Rectal smooth muscle tissue (tissue), 1 donor: ENCODE data around the gene ALDH1L1.
"Not testable (repeated sequence)": the region's sequence is repeated elsewhere in the genome, so short reads cannot be mapped to it uniquely, and the experiment has no call there.

ENCODE experiments used
- H3K27ac ChIP-seq: one replicate; pipeline ENCODE4 v1.7.0; 2013; ENCODE audit warnings: low read depth, low read length, inconsistent platforms
- H3K27me3 ChIP-seq: one replicate; pipeline ENCODE4 v1.7.0; 2013; ENCODE audit warnings: low read length; ENCODE audit not compliant: control insufficient read depth, insufficient read depth
- H3K36me3 ChIP-seq: one replicate; pipeline ENCODE4 v1.7.0; 2013; ENCODE audit warnings: low read length; ENCODE audit not compliant: control insufficient read depth, insufficient read depth
- H3K4me1 ChIP-seq: one replicate; pipeline ENCODE4 v1.7.0; 2013; ENCODE audit warnings: low read length; ENCODE audit not compliant: control insufficient read depth, insufficient read depth
- H3K4me3 ChIP-seq: one replicate; pipeline ENCODE4 v1.7.0; 2013; ENCODE audit warnings: low read length
- H3K9ac ChIP-seq: one replicate; pipeline ENCODE4 v1.7.0; 2013; ENCODE audit warnings: low read length

ALDH1L1 gene

DNA sequence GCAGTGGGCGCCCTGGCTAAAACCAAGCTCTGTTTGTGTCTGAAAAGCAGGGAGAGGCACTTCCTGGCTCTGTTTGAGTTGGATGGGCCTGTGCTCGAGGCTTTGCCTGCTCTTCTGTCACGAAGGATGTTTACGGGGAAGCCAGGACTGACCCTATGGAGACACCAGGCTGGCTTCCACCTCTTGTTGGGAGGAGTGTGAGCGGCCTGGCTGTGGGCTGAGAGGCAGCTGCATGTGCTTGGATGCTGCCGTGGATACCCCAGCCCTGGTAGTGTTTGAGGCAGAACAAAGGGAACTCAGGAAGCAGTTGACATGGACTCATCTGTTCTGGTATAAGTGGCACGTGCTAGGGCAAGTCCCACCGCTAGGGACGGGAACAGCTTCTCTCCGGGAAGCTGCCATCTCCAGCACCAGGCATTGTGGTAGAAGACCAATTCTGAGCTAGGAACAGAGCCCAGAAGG, 78.8 kb downstream of the ALDH1L1 start:
- H3K4me1 ChIP-seq = peaks cover 11% of the 10 kb centered on the region
- H3K36me3 ChIP-seq = no peaks in the 10 kb centered on the region
- H3K27me3 ChIP-seq = no peaks in the 10 kb centered on the region
- H3K27ac ChIP-seq = no peak overlapping the region
- no peak overlapping the region for H3K9ac ChIP-seq
- no peak overlapping the region for H3K4me3 ChIP-seq

- Histone ChIP-seq H3K36me3 (no peaks in the 10 kb centered on the region), H3K4me1 (peaks cover 11% of the 10 kb centered on the region), H3K27ac (no peak overlapping the region), H3K27me3 (no peaks in the 10 kb centered on the region), H3K4me3 (no peak overlapping the region), H3K9ac (no peak overlapping the region)
Measured at GRCh38 chr3:126100634-126101301, 79.6 kb downstream of the ALDH1L1 start.

- no peak overlapping the region for H3K4me3 ChIP-seq
- peaks cover 11% of the 10 kb centered on the region for H3K4me1 ChIP-seq
- no peaks in the 10 kb centered on the region for H3K27me3 ChIP-seq
- no peaks in the 10 kb centered on the region for H3K36me3 ChIP-seq
- no peak overlapping the region for H3K27ac ChIP-seq
- H3K9ac ChIP-seq = no peak overlapping the region
Measured at GRCh38 chr3:126100269-126100633, 80.1 kb downstream of the ALDH1L1 start.

- Histone ChIP-seq H3K27ac (no peak overlapping the region), H3K9ac (no peak overlapping the region)
Measured at GRCh38 chr3:126098391-126098858, 82.0 kb downstream of the ALDH1L1 start.

GRCh38 chr3:126097801-126098200, 82.6 kb downstream of the ALDH1L1 start:
- Histone ChIP-seq H3K36me3 (no peaks in the 10 kb centered on the region), H3K27me3 (no peaks in the 10 kb centered on the region), H3K4me3 (no peak overlapping the region), H3K27ac (no peak overlapping the region), H3K4me1 (peaks cover 8% of the 10 kb centered on the region), H3K9ac (no peak overlapping the region)

More at GRCh38 chr3:126098391-126098858, 82.0 kb downstream of the ALDH1L1 start:
- no peak overlapping the region for H3K4me3 ChIP-seq
- H3K36me3 ChIP-seq = no peaks in the 10 kb centered on the region
- H3K27me3 ChIP-seq = no peaks in the 10 kb centered on the region
- peaks cover 11% of the 10 kb centered on the region for H3K4me1 ChIP-seq

DNA sequence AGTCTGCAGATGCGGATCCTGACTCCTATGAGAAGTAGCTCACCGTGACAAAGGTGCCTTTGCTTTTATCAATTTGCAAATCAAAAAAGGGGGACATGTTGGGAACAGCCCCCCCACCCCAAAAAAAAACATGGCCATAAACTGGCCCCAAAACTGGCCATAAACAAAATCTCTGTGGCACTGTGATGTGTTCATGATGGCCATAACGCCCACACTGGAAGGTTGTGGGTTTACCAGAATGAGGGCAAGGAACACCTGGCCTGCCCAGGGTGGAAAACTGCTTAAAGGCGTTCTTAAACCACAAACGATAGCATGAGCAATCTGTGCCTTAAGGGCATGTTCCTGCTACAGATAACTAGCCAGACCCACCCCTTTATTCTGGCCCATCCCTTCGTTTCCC, 84.1 kb downstream of the ALDH1L1 start:
- H3K4me1 ChIP-seq, H3K36me3 ChIP-seq, H3K4me3 ChIP-seq, H3K27me3 ChIP-seq, H3K27ac ChIP-seq, H3K9ac ChIP-seq: not testable (repeated sequence)

DNA sequence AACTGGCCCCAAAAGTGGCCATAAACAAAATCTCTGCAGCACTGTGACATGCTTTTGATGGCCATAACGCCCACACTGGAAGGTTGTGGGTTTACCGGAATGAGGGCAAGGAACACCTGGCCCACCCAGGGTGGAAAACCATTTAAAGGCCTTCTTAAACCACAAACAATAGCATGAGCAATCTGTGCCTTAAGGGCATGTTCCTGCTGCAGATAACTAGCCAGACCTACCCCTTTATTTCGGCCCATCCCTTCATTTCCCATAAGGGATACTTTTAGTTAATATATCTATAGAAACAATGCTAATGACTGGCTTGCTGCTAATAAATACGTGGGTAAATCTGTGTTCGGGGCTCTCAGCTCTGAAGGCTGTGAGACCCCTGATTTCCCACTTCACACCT, 88.3 kb downstream of the ALDH1L1 start:
- H3K27ac ChIP-seq, H3K9ac ChIP-seq, H3K27me3 ChIP-seq, H3K4me1 ChIP-seq, H3K4me3 ChIP-seq, H3K36me3 ChIP-seq: not testable (repeated sequence)

- no peak overlapping the region for H3K27ac ChIP-seq
- peaks cover 7% of the 10 kb centered on the region for H3K4me1 ChIP-seq
- no peak overlapping the region for H3K9ac ChIP-seq
- H3K4me3 ChIP-seq = no peak overlapping the region
- H3K36me3 ChIP-seq = no peaks in the 10 kb centered on the region
- H3K27me3 ChIP-seq = no peaks in the 10 kb centered on the region
Measured at GRCh38 chr3:126087552-126088175, 92.7 kb downstream of the ALDH1L1 start.

DNA sequence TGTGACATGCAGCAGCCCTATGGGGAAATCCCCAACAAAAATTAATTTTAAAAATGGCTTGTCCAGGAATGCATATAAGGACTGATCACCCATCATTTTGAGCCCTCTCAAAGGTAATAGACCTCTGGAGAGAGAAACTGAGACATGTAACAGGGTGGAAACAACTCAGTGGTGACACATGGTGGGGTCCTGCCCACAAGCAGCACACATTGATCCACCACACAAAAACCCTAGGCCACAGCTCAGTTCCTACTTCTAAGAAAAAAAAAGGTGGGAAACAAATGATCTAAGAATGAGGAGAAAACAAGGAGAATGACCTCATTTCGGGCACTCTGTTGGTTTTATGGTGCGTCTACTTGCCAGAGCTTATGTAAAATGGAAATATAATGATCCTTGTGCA, 94.5 kb downstream of the ALDH1L1 start:
- Histone ChIP-seq H3K27ac (no peak overlapping the region), H3K27me3 (no peaks in the 10 kb centered on the region), H3K4me3 (no peak overlapping the region), H3K4me1 (peaks cover 7% of the 10 kb centered on the region), H3K9ac (no peak overlapping the region), H3K36me3 (no peaks in the 10 kb centered on the region)

GRCh38 chr3:126085276-126085675, 95.1 kb downstream of the ALDH1L1 start:
- Histone ChIP-seq H3K36me3 (no peaks in the 10 kb centered on the region), H3K27ac (no peak overlapping the region), H3K4me1 (peaks cover 7% of the 10 kb centered on the region), H3K9ac (no peak overlapping the region), H3K4me3 (no peak overlapping the region), H3K27me3 (no peaks in the 10 kb centered on the region)

DNA sequence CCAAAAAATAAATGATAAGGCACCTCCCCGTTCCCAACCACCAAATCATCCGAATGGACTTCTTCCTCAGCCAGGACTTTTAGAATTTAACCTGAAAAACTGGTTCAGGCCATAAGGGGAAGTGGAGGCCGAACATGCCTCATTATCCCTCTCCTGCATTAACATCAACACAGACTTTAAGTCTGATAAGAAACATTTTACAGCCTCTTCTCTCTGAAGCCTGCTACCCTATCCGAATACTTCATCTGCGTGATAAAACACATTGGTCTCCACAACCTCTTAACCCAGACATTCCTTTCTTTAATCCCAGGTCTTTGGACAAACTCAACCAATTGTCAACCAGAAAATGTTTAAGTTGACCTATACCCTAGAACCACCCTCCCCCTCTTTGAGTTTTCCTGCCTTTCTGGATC, 95.6 kb downstream of the ALDH1L1 start:
- H3K27ac ChIP-seq = no peak overlapping the region
- peak overlapping the region; percentile 84 for H3K4me3 ChIP-seq
- H3K4me1 ChIP-seq = peaks cover 7% of the 10 kb centered on the region
- no peaks in the 10 kb centered on the region for H3K27me3 ChIP-seq
- H3K36me3 ChIP-seq = no peaks in the 10 kb centered on the region
- H3K9ac ChIP-seq = no peak overlapping the region

DNA sequence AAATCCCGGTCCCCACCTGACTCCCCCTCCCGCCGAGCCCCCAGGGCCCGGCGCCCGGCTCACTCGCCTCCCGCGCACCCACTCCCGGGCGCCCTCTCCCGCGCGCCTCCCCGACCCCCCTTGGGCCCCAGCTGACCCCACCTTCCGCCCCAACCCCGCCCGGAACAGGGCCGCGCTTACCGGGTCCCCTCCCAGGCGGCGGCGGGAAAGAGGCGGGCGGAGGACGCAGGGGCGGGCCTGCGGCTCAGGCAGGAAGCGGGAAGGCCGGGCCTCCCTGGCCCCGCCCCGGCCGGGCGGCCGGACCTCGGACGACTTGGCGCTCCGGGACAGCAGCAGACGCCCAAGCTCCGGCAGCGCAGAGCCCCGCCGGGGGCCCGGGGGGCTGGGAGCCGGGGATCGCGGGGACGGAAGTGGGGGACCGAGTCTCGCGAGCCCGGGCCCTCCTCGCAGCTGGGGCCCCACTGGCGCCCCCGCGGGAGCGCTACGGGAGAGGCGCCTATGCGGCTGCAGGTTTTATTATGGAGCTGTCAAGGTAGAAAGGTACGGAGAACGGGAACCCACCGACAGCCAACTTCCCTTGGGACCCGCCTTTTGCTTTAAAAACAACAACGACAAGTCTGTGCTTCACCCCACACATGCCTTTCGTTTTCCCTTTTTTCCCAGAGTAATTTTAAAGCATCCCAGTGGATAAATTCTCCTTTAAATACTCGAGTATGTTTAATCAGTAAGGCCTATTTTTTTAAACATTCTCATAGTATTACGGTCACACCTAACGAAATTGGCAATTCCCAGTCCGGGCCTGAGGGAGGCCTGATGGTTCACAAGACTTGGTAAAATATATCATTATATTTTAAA, 96.2 kb downstream of the ALDH1L1 start, which contains the start of gene SLC41A3:
SLC41A3 (minus strand) TSS at position 212 of the 855 bp plus-strand sequence. CDS start 15,905 bp downstream, outside the sequence.
- H3K4me3 ChIP-seq = peak within 1 kb of the TSS; percentile 84
- H3K27ac ChIP-seq = peak within 1 kb of the TSS; percentile 75
- H3K27me3 ChIP-seq = no peaks in the 10 kb centered on the region
- H3K4me1 ChIP-seq = peaks cover 7% of the 10 kb centered on the region
- peak within 1 kb of the TSS; percentile 62 for H3K9ac ChIP-seq
- H3K36me3 ChIP-seq = no peaks in the 10 kb centered on the region
